GM19468 (cell line): ENCODE measurements around the gene MYL3.

Experiments
- ATAC-seq: cut with Tn5 transposase; IDR thresholded peaks from one replicate; pipeline ENCODE4 v1.9.1; 2021; ENCODE audit warnings: mild to moderate bottlenecking, moderate library complexity, moderate number of reproducible peaks; ENCODE audit not compliant: unreplicated experiment; ENCODE audit errors: extremely low read depth

Gene MYL3

DNA sequence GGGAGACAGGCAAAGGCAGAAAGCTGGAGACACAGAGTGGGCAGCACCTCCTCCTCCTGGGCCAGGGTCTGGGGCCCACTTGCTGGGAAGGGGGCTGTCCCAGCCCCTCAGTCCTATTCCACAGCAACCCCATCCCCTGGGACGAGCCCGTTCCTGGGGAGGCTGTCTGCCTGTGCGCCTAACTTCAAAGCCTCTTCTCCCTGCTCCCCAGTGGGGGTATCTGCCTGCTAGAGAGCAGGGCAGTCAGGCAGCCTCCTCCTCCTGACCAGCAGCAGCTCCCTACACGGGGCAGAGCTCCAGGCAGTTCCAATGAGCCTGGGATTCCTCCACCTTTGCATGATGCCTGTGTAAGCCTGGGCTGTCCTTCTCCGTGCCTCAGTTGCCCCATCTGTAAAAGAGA lies 21.2 kb upstream of the MYL3 start:
- ATAC-seq = no peak

DNA sequence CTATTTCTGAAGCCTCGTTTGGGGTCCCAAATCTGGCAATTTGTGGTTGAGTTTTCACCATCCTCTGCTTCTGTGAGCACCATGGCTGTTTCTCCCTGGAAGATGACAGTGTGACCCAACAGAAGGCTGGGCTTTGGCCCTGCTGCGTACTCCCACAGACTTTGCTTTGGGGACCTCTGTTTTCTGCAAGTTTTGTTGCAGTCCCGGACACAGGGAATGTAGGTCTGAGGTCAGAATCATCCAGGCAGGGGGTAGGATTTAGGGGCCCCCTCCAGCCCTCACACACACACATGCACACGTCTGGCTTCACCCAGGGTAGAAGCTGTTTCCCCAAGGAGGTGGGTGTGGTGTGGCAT lies 20.6 kb upstream of the MYL3 start:
- no peak for ATAC-seq

DNA sequence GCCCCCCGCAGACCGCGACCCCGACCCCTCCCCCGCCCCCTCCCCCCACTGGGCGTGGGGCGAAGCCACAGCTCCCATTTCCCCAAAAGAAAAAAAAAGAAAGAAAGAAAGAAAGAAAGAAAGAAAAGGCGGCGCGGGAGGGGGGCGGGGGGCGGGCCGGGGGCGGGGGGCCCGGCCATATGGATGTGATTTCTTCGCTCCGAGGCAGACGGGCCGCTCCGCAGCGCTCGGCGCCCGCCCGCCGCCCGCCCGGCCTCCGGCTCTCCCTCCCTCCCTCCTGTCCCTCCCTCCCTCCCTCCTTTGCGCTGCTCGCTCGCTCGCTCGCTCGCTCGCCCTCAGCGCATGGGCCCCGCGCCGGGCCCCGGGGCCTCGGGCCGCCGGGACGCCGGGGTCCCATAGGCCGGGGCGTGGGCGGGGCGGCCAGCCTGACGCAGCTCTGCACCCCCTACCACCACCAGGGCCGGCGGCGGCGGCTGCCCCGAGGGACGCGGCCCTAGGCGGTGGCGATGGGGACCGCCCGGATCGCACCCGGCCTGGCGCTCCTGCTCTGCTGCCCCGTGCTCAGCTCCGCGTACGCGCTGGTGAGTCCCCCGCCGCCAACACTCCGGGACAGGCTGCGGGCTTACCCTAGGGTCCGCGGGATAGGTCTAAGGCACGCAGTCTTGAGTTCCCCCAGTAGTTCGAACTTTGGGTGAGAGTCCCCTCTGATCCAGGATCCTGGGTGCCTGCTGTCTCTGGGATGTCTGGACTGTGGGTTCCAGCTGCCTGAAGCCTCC lies 20.0 kb upstream of the MYL3 start:
- no peak for ATAC-seq

DNA sequence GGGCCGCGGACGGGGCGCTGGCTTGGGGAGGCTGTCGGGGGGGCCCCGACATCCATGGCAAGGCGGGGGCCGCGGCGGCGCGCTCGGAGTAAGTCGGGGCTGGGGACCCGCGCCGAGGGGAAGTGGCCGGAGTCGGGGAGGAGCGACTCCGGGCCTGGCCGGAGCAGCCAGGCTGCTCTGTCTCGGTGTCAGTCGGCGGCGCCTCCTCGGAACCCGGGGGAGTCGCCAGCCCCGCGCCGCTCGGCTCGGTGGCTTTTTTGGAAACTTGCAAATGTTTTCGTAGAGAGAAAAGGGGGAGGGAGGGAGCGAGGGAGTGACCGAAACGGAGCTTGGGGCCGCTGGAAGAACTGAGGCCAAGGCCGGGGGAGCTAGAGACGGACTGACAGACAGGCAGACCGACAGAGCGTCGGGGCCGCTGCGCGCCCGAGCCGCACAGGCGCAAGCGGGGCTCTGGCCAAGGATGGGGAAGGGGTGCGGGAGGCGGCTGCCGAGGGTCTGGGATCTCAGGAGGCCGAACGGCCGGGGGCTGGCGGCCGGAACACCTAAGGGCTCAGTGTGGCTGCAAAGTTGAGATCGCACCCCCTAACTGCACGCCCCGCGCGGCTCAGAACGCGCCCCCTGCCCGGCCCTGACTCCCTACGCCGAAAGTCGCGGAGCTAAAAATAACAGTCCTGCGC lies 19.3 kb upstream of the MYL3 start:
- no peak for ATAC-seq

DNA sequence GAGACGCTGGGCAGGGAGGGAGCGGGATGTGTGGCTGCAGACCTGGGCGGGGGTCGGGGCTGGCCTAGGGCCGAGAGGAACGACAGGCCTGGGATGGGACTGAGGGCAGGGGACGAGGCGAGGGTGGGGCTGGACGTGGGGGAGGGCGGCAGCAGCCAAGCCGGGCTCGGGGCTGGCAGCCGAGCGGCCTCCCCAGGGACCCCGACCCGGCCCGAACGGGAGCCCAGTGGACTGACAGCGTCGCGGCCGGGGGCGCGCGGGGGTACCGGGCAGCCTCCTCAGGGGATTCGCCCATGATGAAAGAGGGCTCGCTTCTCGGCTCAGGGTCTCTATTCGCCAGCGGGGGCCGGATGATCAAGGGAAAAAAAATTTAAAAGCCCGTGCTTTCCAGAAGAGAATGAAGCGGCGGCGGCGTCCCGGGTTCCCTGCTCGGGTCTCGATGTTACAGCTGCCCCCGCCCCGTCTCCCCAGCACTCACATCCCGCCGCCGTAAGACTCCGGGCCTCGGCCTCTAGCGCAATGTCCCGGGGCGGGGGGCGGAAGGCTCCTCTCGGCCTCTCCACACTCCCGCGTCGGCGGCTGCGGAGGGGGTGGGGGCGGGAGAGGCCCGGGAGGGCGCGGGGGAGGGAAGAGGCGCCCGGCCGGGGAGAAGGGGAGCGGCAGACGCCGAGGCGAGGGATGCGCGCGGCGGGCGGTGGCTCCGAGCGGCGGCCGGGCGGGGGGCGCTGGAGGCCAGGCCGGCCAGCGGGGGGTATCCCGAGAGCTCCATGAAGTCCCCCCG lies 18.5 kb upstream of the MYL3 start:
- no peak for ATAC-seq

DNA sequence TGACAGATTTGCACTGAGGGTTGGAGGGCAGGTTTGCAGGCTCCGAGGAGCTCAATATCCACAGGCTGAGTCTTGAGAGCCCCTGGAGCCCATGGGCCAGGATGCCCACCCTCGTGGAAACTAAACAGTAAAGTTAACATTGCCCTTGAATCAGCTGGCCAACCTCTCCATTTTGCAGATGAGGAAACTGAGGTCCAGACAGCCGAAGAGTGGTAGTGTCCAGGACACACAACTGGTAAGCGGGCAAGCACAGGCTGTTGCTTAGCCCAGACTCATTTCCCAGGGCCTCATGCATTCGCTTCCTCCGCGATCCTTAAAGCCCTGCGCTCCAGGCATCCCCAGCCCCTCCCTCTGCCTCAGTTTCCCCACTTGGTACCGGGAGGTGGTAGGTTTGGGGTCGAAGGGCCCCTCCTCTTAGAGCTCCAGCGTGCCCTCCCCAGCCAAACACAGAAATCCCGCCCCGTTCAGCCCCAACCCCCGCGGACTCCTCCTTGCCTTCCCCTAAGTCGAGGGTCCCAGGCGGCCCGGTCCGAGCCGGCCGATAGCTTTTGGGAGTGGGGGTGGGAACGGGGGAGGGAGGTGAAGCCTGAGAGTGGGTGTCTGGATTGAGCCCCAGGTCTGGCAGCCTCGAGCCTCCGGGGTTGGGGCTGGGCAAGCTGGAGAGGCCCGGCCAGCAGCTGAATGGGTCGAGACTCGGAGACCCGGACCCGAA lies 17.8 kb upstream of the MYL3 start:
- no peak for ATAC-seq

DNA sequence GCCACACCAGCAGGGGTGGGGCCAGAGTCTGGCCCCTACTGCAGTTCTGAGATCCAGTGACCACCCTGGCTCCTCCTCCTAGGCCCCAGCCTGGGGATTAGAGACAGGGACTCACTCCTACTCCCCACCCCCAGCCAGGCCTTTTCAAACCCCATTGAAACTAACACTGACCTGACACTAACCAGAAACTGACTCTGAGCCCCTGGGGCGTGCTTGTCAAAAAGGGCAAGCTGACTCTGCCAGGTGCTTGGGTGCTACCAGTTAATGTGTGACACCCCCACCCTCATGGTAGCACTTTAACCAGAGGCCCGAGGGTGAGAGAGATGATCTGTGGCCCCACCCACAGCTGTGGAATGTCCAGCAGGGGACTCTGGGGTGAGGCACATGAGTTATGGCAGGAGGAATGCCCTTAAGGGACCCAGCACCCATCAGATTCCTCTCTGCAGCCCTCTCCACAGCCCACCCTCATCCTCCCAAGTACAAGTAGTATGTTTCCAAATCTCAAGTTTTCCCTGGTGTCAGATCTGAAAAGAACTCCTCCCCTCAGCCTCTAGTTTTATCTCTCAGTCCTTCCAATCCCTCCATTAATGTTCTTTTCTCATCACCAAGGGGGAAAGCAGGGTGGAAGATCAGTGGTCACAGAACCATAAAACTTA lies 15.7 kb upstream of the MYL3 start:
- ATAC-seq = no peak

DNA sequence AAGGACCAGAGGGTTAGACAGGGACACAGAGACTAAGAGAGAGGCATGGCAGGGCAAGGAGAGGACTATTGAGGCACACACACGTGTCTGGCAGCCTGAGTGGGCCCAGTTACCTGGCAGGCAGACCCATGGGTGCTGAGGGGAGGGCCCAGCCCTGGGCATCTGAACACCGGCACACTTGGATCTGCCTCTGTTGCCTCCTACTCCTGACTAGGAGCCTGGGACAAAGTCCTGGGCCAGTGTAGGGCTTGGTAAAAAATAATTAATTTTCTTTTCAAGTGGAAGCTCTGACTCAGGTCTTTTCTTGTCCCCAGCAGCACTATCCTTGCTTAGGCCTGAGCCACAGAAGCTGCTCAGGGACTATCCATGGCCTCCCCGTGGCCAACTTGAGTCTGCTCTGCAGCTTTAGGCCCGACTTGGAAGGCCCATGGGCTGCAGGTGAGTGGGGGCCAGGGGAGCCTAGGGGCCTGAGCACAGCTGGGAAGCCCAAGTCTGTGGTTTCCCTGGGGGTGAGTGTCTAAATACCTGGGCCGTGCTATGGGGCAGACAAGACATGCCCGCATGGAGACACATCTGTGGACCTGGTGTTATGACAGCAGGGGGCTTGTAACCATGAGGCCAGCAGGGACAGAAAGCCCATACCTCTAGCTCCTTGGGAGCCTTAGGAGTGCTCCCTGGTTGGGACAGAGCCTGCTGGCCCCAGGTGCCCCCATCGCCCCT lies 14.3 kb upstream of the MYL3 start, which contains the start of gene PTH1R:
Gene PTH1R (plus strand): TSS at position 316 of the 720 bp plus-strand sequence. CDS start 5,839 bp downstream, outside the sequence.
- no peak for ATAC-seq

DNA sequence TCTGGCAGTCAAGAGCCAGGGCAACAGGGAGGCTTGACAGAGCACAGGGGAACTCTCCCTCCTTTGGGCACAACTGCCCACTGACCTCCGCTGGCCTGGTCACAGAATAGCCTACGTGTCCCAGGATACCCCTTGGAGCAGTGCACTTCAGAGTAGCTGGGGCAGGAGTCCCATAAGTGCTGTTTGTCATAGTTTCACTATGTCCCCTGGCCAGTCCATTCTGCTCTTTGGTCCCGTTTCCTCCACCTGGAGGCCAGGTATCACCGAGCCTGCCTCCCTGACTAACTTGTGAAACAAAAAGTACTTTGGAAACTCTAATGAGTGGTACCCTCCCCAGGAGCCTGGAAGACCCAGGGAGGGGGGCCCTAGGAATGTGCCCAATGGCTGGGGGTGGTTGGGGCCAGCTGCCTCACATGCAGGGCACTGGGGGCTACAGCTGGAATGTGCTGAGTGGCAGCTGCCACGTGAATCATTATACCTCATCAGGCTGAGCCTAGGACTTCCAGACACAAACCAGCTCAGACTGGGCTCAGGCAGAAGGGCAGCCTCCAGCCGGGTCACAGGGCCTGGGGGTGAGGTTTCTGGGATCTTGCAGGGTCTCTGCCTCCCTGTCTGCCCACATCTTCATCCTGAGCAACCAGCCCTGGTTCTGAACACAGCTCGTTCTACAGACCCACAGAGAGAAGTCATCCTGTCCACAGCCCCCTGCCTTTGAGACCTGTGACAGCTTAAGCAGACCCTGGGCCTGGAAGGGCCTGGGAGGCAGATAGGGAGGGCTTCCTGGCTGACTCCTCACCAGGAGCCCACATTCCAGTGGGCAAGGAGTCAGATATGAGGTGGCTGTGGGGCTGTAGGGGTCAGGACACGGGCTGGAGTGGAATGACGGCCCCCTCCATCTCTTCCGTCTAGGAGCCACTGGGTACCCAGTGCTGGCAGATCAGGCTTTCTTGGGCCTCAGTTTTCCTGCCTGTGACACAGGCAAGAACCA lies 13.4 kb upstream of the MYL3 start:
- no peak for ATAC-seq

DNA sequence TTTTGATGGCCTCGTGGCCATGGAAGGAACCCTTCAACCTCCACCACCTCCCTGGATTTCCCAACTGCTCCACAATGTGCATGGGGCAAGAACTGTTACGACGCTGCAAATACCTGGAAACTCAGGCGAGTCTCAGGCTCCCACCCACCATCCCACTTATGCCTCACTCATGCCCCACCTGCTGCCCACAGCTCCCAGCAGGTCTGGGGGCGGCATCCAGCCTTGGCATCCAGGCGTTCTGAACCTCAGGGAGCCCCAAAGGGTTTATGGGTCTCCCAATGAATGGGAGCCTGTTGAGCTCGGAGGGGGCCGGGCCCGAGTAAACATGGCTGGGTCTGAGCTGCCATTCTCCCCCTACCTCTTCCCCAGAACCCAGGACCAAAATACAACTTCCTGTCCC lies 12.3 kb upstream of the MYL3 start:
- no peak for ATAC-seq

DNA sequence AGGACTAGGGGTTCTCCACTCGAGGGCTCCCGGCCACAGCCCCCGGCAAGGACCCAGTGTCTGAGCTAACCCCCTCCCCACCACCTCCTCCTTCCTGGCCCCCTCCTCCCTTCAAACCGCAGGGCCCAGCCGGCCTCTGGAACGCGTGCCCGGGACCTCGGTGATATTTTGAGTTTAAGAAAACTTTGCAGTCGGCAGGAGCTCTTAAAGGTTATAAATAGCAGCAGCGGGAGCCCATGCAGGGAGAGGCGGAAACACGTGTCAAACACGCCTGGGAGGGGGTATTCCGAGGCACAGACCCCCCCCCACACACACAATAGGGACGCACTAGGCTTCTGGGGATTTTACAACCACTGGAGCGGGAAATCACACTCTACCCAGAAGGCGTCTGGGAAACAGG lies 11.2 kb upstream of the MYL3 start:
- no peak for ATAC-seq

DNA sequence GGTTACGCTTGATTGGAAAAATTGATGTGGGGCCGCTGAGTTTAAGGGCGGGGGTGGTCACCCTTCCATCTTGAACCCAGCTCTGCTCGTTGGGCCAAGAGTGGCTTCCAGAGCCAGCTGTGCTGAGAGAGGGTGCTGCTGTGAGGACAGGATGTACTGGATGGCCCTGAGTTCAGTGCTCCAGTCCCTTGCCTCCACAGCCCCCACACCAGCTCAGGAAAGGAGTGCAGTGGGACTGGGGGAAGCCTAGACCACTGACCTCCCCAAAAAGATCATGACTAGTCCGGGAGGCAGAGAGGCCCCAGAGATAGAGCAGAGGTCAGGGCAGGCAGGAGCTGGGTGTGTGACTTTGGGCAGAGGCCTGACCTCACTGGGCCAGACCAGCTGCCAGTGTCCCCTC lies 10.3 kb upstream of the MYL3 start:
- no peak for ATAC-seq

DNA sequence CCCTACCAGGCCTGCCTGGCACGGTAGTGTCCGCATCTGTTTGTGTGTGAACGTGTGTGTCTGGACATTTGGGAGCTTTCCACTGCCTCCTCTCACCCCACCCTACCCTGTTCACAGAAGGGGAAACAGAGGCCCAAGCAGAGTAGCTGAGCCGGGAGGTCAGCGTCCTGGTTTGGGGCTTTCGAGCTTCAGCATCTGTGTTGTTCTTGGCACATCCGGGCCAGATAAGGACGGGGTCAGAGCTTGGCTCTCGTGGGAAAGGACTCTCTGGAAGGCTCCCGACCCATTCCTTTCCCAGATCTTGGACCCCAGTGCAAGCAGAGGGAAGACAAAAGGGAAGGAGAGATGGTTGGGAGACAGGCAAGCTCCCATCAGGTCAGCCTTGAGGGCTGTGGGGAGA lies 8.0 kb upstream of the MYL3 start:
- ATAC-seq = no peak

DNA sequence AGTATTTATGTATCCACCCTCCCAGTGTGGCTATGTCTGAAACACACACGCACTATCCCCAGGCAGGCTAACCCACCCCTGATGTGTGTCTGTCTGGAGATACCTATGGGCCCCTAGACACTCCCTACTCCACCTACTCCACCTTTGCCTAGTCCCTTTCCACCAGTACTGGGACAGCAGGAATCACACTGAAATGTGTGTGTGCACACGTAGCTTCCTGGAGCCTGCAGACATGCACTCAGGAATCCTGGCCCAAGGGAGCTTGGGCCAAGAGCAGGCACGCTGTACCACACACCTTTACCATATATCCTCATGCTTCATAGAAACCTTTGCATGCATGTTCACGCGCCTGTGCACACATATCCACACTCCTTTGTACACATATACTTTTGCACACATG lies 7.4 kb upstream of the MYL3 start:
- ATAC-seq = no peak

DNA sequence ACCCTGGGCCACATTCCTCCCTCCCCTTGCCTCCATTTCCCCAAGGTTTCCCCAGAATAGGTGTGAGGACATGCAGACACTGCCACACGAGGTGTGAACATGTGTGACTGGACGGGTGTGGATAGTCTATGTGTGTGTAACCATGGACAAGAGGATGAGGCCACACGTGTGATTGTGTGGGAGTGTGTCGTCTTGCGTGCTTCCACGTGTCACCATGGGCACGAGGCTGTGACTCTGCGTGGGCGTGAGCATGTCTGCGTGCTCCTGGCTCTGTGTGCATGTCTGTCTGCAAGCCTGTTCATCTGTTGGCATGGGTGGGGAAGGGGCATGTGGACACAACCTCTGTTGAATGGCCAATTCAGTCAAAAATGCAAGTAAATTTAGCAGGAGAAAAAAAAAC lies 6.2 kb upstream of the MYL3 start:
- no peak for ATAC-seq

DNA sequence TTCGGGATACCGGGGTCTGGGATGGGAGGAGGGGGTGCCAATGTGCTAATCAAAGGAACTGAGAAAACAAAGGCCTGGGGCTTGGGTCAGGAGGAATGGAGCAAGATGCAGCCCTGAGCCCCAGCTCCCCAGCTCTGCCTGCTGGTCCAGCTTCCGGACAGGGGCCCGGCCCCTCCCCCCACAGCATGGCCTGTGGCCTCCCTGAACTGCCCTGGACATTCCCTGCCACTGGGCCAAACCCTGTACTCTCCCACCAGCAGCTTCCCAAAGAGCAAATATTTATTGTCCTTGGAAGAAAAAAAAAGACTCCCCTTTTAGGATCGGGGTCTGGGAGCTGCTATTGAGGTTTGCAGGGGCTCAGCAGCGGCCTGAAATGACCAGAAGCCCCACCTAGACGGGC lies 5.7 kb upstream of the MYL3 start:
- ATAC-seq = no peak

DNA sequence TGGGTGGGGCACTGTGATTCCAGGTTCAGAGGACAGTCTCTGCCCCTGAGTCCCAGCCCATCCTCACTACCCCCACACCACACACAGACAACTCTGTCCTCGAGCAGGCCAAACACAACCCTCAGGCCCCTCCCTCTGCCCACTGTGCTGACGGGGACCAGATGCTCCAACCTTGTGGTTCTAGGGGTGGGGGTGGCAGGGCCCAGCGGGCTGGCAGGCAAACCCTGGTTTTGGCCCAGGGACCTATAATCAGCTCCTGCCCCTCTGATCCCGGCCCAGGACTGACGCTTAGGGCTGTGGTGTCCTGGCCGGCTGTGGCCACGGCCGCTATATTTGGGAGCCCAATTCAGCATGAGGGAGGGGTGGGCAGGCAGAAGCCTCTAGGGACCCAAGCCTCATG lies 5.0 kb upstream of the MYL3 start:
- no peak for ATAC-seq

DNA sequence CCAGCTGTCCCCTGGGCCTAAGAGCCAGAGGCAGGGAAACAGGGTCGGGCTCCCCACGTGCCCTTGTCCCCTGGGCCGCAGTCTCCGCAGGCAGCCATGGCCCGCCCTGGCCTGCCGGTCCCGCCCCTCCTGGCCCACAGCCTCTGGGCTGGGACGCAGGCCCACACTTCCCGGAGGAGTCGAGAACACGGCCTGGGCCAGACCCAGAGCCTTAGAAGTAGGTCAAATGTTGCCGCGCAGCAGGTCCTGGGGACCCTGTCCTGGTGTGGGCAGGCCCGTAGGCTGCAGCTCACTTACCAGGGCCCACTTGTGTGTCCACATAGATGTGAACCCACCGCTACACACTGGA lies 4.3 kb upstream of the MYL3 start:
- ATAC-seq = no peak
